ENCODE results near the gene TBPL1.

- TF ChIP-seq POLR2A (IDR thresholded peaks at IDR 0.05) (no peak), CTCF (IDR thresholded peaks at IDR 0.05) (no peak)
Measured at GRCh38 chr6:133972388-133972787, 19.4 kb downstream of the TBPL1 start.
